Neural progenitor cell (in vitro differentiated cells): ENCODE results near the gene RNF10. TPM values are rescaled to one million over a fixed set of nuclear protein-coding genes. Genes with fewer than 3 reads are reported as not detected.
"Not testable (repeated sequence)": the region's sequence is repeated elsewhere in the genome, so short reads cannot be mapped to it uniquely, and the experiment has no call there.

Experiments
- DNase-seq: peaks from one replicate; pipeline ENCODE4 v3.0.0-alpha.2; 2016; ENCODE audit warnings: low spot score
- H2AFZ ChIP-seq: fragments of 200-600 bp; sonication (generic); replicated peaks from 2 replicates; pipeline ENCODE4 v1.6.1; 2016; ENCODE audit warnings: antibody characterized with exemption
- H3F3A ChIP-seq: fragments of 200-600 bp; sonication (generic); 2 replicates; pipeline ENCODE4 v1.6.1; 2016; ENCODE audit warnings: antibody characterized with exemption, low read depth
- H3K27ac ChIP-seq: fragments of 200-600 bp; sonication (generic); 2 replicates; pipeline ENCODE4 v1.5.1; 2016; ENCODE audit warnings: mild to moderate bottlenecking
- H3K27me3 ChIP-seq: fragments of 200-600 bp; sonication (generic); 2 replicates; pipeline ENCODE4 v1.6.1; 2016; ENCODE audit warnings: mild to moderate bottlenecking, moderate library complexity
- H3K36me3 ChIP-seq: fragments of 200-600 bp; sonication (generic); 2 replicates; pipeline ENCODE4 v1.5.1; 2016
- H3K4me1 ChIP-seq: fragments of 200-600 bp; sonication (generic); 2 replicates; pipeline ENCODE4 v1.6.1; 2016; ENCODE audit warnings: mixed run types
- H3K4me2 ChIP-seq: fragments of 200-600 bp; sonication (generic); 2 replicates; pipeline ENCODE4 v1.6.1; 2016
- H3K4me3 ChIP-seq: fragments of 200-600 bp; sonication (generic); 2 replicates; pipeline ENCODE4 v1.5.1; 2016
- H3K79me2 ChIP-seq: fragments of 200-600 bp; sonication (generic); 2 replicates; pipeline ENCODE4 v1.6.1; 2016; ENCODE audit warnings: low read depth
- H3K9ac ChIP-seq: fragments of 200-600 bp; sonication (generic); 2 replicates; pipeline ENCODE4 v1.6.1; 2016
- H3K9me3 ChIP-seq: fragments of 200-600 bp; sonication (generic); 2 replicates; pipeline ENCODE4 v1.5.1; 2016; ENCODE audit warnings: low read depth
- H4K20me1 ChIP-seq: fragments of 200-600 bp; sonication (generic); 2 replicates; pipeline ENCODE4 v1.6.1; 2016; ENCODE audit warnings: low read depth
- H3K27ac Mint-ChIP-seq: 3 replicates; pipeline ENCODE4 v1.8.0; 2021; ENCODE audit warnings: mixed read lengths
- H3K27me3 Mint-ChIP-seq: 2 replicates; pipeline ENCODE4 v1.8.0; 2022; ENCODE audit warnings: low read depth, mild to moderate bottlenecking, inconsistent platforms, moderate library complexity, mixed read lengths; ENCODE audit not compliant: insufficient read depth
- H3K36me3 Mint-ChIP-seq: 3 replicates; pipeline ENCODE4 v1.8.0; 2021; ENCODE audit warnings: mixed read lengths
- H3K4me1 Mint-ChIP-seq: 3 replicates; pipeline ENCODE4 v1.8.0; 2021; ENCODE audit warnings: mixed read lengths
- H3K4me3 Mint-ChIP-seq: 3 replicates; pipeline ENCODE4 v1.8.0; 2021; ENCODE audit warnings: mild to moderate bottlenecking, moderate library complexity, mixed read lengths
- H3K9me3 Mint-ChIP-seq: 3 replicates; pipeline ENCODE4 v1.8.0; 2020; ENCODE audit warnings: mixed read lengths
- EZH2 ChIP-seq: fragments of 200-600 bp; sonication (generic); IDR thresholded peaks from 2 replicates; pipeline ENCODE4 v1.6.1; 2017; ENCODE audit warnings: antibody characterized with exemption, mild to moderate bottlenecking, moderate library complexity
- EZH2phosphoT487 ChIP-seq: fragments of 200-600 bp; sonication (generic); IDR thresholded peaks from 2 replicates; pipeline ENCODE4 v1.6.1; 2017; ENCODE audit warnings: antibody characterized with exemption
- total RNA-seq: library from RNA; depleted of rRNA; stranded (reverse); fragments of >200 nt; gene quantifications from 2 replicates; pipeline ENCODE4 v1.2.3, GENCODE V29; 2015; ENCODE audit warnings: low replicate concordance
- TF ChIP-seq, protein P1 (sequence below): fragments of 200-600 bp; sonication (generic); IDR thresholded peaks from 2 replicates; pipeline ENCODE4 v1.5.1; 2017; ENCODE audit warnings: antibody characterized with exemption, mild to moderate bottlenecking

RNF10 gene
- total RNA-seq, 1 donor from 2014 or later = 131 TPM

DNA sequence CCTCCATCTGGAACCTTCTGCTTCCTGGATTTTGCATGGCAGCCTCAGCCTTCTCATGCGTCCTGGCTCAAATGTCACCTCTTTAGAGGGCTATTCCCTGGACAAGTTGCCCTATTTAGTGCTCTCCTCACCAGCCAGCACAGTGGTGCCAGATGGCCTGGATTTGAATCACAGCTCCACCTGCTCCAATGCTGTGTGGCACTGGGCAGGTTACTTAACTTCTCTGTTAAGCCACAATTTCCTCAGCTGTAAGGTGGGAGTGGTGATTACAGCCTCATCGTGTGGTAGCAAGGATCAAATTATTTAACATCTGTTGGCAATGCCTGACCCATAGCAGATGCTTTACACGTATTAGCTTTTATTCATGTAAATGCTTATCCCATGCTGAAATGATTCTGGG, 63.7 kb downstream of the RNF10 start:
- Histone ChIP-seq H3K79me2 (no peaks in the 10 kb centered on the region), H3K27ac (no peak overlapping the region), H3F3A (peaks cover 19% of the 10 kb centered on the region), H3K4me3 (no peak overlapping the region), H3K36me3 (no peaks in the 10 kb centered on the region), H2AFZ (no peak overlapping the region), H3K4me2 (no peak overlapping the region), H3K9me3 (no peaks in the 10 kb centered on the region), H3K9ac (no peak overlapping the region), H3K27me3 (no peaks in the 10 kb centered on the region), H3K4me1 (peaks cover 17% of the 10 kb centered on the region), H4K20me1 (peaks cover 3% of the 10 kb centered on the region)
- Mint-ChIP-seq H3K4me1 (peaks cover 23% of the 10 kb centered on the region), H3K9me3 (no peaks in the 10 kb centered on the region), H3K36me3 (no peaks in the 10 kb centered on the region), H3K4me3 (no peak overlapping the region), H3K27me3 (peaks cover 13% of the 10 kb centered on the region), H3K27ac (peak overlapping the region; percentile 34)
- no peak for DNase-seq
- TF ChIP-seq, protein P1, sequence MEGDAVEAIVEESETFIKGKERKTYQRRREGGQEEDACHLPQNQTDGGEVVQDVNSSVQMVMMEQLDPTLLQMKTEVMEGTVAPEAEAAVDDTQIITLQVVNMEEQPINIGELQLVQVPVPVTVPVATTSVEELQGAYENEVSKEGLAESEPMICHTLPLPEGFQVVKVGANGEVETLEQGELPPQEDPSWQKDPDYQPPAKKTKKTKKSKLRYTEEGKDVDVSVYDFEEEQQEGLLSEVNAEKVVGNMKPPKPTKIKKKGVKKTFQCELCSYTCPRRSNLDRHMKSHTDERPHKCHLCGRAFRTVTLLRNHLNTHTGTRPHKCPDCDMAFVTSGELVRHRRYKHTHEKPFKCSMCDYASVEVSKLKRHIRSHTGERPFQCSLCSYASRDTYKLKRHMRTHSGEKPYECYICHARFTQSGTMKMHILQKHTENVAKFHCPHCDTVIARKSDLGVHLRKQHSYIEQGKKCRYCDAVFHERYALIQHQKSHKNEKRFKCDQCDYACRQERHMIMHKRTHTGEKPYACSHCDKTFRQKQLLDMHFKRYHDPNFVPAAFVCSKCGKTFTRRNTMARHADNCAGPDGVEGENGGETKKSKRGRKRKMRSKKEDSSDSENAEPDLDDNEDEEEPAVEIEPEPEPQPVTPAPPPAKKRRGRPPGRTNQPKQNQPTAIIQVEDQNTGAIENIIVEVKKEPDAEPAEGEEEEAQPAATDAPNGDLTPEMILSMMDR = no peak
- TF ChIP-seq EZH2 (no peak), EZH2phosphoT487 (no peak)

DNA sequence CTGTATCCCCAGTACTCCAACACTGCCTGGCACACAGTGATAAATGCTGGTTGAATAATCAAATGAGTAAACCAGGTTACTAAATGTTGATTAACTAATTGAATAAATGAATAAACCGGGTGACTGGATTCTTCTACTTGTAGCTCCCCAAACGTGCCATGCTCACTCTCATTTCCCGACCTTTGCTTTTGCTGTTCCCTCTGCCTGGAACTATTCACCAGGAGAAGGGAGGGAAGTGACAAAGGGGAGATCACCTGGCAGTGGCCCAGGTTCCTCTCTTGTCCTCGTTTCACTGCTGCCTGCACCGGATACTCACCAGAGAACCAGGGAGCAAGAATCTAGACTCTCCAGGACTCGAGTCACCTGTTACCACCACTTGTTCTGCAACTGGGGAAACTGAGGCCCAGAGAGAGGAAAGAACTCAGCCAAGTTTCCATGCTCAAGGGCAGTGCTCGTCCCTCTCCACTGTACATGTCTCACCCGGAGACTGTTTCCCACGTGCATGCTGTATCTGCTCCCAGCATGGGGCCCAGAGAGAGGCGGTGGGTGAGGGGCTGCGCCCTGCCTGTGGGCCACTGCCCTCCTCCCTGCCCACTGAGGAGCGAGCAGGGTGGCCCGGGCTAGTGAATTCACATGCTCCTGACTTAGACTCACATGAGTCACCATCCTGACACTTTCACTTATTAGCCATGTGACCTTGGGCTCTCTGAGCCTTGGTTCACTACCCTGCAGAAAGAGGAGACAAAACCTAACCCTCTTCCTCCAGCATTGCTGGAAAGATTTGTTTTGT, 64.7 kb downstream of the RNF10 start:
- no peaks in the 10 kb centered on the region for H3K9me3 ChIP-seq
- H3K4me1 ChIP-seq = peaks cover 17% of the 10 kb centered on the region
- no peak overlapping the region for H3K4me3 ChIP-seq
- H3K79me2 ChIP-seq = no peaks in the 10 kb centered on the region
- DNase-seq = no peak
- no peaks in the 10 kb centered on the region for H3K27me3 ChIP-seq
- H3K9ac ChIP-seq = no peak overlapping the region
- no peaks in the 10 kb centered on the region for H3K36me3 Mint-ChIP-seq
- H2AFZ ChIP-seq = no peak overlapping the region
- TF ChIP-seq EZH2 (no peak), EZH2phosphoT487 (no peak)
- TF ChIP-seq, protein P1 = no peak
- no peak overlapping the region for H3K4me2 ChIP-seq
- H3F3A ChIP-seq = peaks cover 19% of the 10 kb centered on the region
- H3K27ac Mint-ChIP-seq = no peak overlapping the region
- no peak overlapping the region for H3K27ac ChIP-seq
- peaks cover 13% of the 10 kb centered on the region for H3K27me3 Mint-ChIP-seq
- H3K4me3 Mint-ChIP-seq = no peak overlapping the region
- no peaks in the 10 kb centered on the region for H3K36me3 ChIP-seq
- H4K20me1 ChIP-seq = peaks cover 3% of the 10 kb centered on the region
- no peaks in the 10 kb centered on the region for H3K9me3 Mint-ChIP-seq
- H3K4me1 Mint-ChIP-seq = peaks cover 23% of the 10 kb centered on the region

DNA sequence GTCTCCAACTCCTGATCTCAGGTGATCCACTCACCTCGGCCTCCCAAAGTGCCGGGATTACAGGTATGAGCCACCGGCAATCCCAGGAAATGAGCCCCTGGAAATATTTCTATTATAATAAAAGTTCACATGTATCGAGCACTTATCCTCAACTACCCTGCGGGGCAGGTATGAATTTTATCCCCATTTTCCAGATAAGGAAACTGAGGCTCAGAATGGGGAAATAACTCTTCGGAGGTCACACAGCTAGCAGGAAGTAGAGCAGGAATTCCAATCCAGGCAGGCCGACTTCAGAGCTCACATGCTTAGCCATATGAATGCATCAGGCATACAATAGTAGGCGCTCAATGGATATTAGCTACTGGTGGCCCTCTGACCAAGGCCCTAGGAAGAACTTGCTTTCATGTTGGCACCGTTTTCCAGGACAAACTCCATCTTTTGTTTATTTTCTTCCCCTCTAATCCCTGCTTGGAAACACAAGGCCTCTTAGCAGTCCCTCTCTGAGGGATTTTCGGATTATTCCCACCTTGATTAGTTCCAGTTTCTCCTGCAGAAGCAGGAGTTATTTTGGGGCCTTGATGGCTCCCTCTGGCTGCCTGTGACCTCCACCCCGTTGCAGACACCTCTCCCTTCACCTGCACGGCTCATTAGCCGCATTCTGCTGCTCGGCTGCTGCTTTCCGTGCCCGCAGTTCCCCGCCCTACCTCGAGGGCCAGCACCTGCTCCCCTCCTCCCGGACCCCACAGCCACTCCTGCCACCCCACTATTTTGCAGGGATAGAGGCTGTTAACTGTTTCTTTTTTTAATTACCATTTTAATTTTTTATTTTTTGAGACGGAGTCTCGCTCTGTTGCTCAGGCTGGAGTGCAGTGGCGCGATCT, 65.8 kb downstream of the RNF10 start:
- H3K79me2 ChIP-seq = no peaks in the 10 kb centered on the region
- no peak overlapping the region for H3K9ac ChIP-seq
- peak overlapping the region; percentile 45 for H3K4me2 ChIP-seq
- H3K27me3 Mint-ChIP-seq = peaks cover 11% of the 10 kb centered on the region
- peaks cover 19% of the 10 kb centered on the region for H3F3A ChIP-seq
- peak overlapping the region; percentile 81 for H3K27ac Mint-ChIP-seq
- no peak overlapping the region for H3K4me3 Mint-ChIP-seq
- H3K36me3 Mint-ChIP-seq = no peaks in the 10 kb centered on the region
- H4K20me1 ChIP-seq = peaks cover 3% of the 10 kb centered on the region
- H3K9me3 ChIP-seq = no peaks in the 10 kb centered on the region
- H3K36me3 ChIP-seq = no peaks in the 10 kb centered on the region
- no peaks in the 10 kb centered on the region for H3K27me3 ChIP-seq
- TF ChIP-seq, protein P1 = no peak
- TF ChIP-seq EZH2phosphoT487 = no peak
- peak; percentile 53 for DNase-seq
- no peak overlapping the region for H2AFZ ChIP-seq
- H3K4me3 ChIP-seq = no peak overlapping the region
- no peak overlapping the region for H3K27ac ChIP-seq
- no peaks in the 10 kb centered on the region for H3K9me3 Mint-ChIP-seq
- H3K4me1 Mint-ChIP-seq = peaks cover 23% of the 10 kb centered on the region
- peaks cover 17% of the 10 kb centered on the region for H3K4me1 ChIP-seq

DNA sequence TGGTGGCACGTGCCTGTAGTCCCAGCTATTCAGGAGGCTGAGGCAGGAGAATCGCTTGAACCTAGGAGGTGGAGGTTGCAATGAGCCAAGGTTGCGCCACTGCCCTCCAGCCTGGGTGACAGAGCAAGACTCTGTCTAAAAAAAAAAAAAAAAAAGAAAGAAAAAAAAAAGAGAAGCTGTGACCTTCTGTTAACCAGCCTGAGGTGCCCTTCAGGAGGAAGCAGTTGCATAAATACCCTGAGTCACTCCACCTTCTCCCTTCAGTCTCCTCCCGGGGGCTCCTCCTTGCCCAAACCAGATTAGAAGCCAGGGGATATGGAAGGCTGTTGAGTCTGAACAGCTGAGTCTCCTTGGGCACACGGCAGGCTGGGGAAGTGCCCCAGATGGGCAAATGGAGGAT, 68.3 kb downstream of the RNF10 start:
- H3K79me2 ChIP-seq, H3K9me3 Mint-ChIP-seq, H3K9me3 ChIP-seq, H3K36me3 Mint-ChIP-seq, H3K4me3 Mint-ChIP-seq, H3K27ac ChIP-seq, DNase-seq, H3K27me3 ChIP-seq, H4K20me1 ChIP-seq, H3K36me3 ChIP-seq, H2AFZ ChIP-seq, H3K4me3 ChIP-seq, H3K9ac ChIP-seq, H3K4me2 ChIP-seq: not testable (repeated sequence)
- Mint-ChIP-seq H3K4me1 (peaks cover 23% of the 10 kb centered on the region), H3K27ac (peak overlapping the region; percentile 69), H3K27me3 (peaks cover 11% of the 10 kb centered on the region)
- H3K4me1 ChIP-seq = peaks cover 17% of the 10 kb centered on the region
- H3F3A ChIP-seq = peaks cover 19% of the 10 kb centered on the region
